ENCODE measurements around the gene ALPP.

ALPP gene

GRCh38 chr2:232352511-232353091 is 25.9 kb upstream of the ALPP start:
- no peaks in the 10 kb centered on the region for H4K20me1 ChIP-seq (ENCODE audit: control insufficient read depth, insufficient read depth, low read depth, low read length)
- no peaks in the 10 kb centered on the region for H3K9me3 ChIP-seq (ENCODE audit: control insufficient read depth, insufficient read depth, low read length)
- H3F3A ChIP-seq (ENCODE audit: control insufficient read depth, insufficient read depth), result no peaks in the 10 kb centered on the region
- TF ChIP-seq CTCF (IDR thresholded peaks at IDR 0.05; ENCODE audit: low read depth, low read length, poor library complexity, severe bottlenecking) (no peak), EZH2phosphoT487 (IDR thresholded peaks at IDR 0.05; ENCODE audit: borderline replicate concordance, low read length) (no peak)
- no peaks in the 10 kb centered on the region for H3K27me3 ChIP-seq (ENCODE audit: control insufficient read depth, low read length)
- no peak overlapping the region for H3K4me3 ChIP-seq (ENCODE audit: low read length)
- no peaks in the 10 kb centered on the region for H3K9me2 ChIP-seq (replicated peaks; ENCODE audit: control insufficient read depth, low read length)
- no peak overlapping the region for H3K4me2 ChIP-seq (ENCODE audit: low read length)
- H3K4me1 ChIP-seq (ENCODE audit: control insufficient read depth, low read length), result no peaks in the 10 kb centered on the region
- H3K36me3 ChIP-seq (ENCODE audit: control insufficient read depth, low read length), result no peaks in the 10 kb centered on the region
- no peak overlapping the region for H3K27ac ChIP-seq (ENCODE audit: low read depth, low read length)
- H3K79me2 ChIP-seq (ENCODE audit: control insufficient read depth, low read length), result no peaks in the 10 kb centered on the region

- no peak overlapping the region for H3K27ac ChIP-seq (ENCODE audit: low read depth, low read length)
- H3K36me3 ChIP-seq (ENCODE audit: control insufficient read depth, low read length), result no peaks in the 10 kb centered on the region
- H3K27me3 ChIP-seq (ENCODE audit: control insufficient read depth, low read length), result no peaks in the 10 kb centered on the region
- H3K9me2 ChIP-seq (replicated peaks; ENCODE audit: control insufficient read depth, low read length), result no peaks in the 10 kb centered on the region
- H3K4me2 ChIP-seq (ENCODE audit: low read length), result no peak overlapping the region
- H3F3A ChIP-seq (ENCODE audit: control insufficient read depth, insufficient read depth), result no peaks in the 10 kb centered on the region
- TF ChIP-seq EZH2phosphoT487 (IDR thresholded peaks at IDR 0.05; ENCODE audit: borderline replicate concordance, low read length) (no peak), CTCF (IDR thresholded peaks at IDR 0.05; ENCODE audit: low read depth, low read length, poor library complexity, severe bottlenecking) (no peak)
- H3K79me2 ChIP-seq (ENCODE audit: control insufficient read depth, low read length), result no peaks in the 10 kb centered on the region
- H4K20me1 ChIP-seq (ENCODE audit: control insufficient read depth, insufficient read depth, low read depth, low read length), result no peaks in the 10 kb centered on the region
- no peaks in the 10 kb centered on the region for H3K9me3 ChIP-seq (ENCODE audit: control insufficient read depth, insufficient read depth, low read length)
- no peak overlapping the region for H3K4me3 ChIP-seq (ENCODE audit: low read length)
- H3K4me1 ChIP-seq (ENCODE audit: control insufficient read depth, low read length), result no peaks in the 10 kb centered on the region
Observed at GRCh38 chr2:232353096-232353495, 25.5 kb upstream of the ALPP start.

GRCh38 chr2:232353660-232354059 is 24.9 kb upstream of the ALPP start:
- TF ChIP-seq CTCF (IDR thresholded peaks at IDR 0.05; ENCODE audit: low read depth, low read length, poor library complexity, severe bottlenecking), result no peak
- TF ChIP-seq EZH2phosphoT487 (IDR thresholded peaks at IDR 0.05; ENCODE audit: borderline replicate concordance, low read length), result no peak
- Histone ChIP-seq H3K4me3 (ENCODE audit: low read length) (no peak overlapping the region), H3K27ac (ENCODE audit: low read depth, low read length) (no peak overlapping the region), H3K27me3 (ENCODE audit: control insufficient read depth, low read length) (no peaks in the 10 kb centered on the region), H3K79me2 (ENCODE audit: control insufficient read depth, low read length) (no peaks in the 10 kb centered on the region), H3K4me1 (ENCODE audit: control insufficient read depth, low read length) (no peaks in the 10 kb centered on the region), H3K9me2 (replicated peaks; ENCODE audit: control insufficient read depth, low read length) (no peaks in the 10 kb centered on the region), H4K20me1 (ENCODE audit: control insufficient read depth, insufficient read depth, low read depth, low read length) (no peaks in the 10 kb centered on the region), H3K9me3 (ENCODE audit: control insufficient read depth, insufficient read depth, low read length) (no peaks in the 10 kb centered on the region), H3K4me2 (ENCODE audit: low read length) (no peak overlapping the region), H3F3A (ENCODE audit: control insufficient read depth, insufficient read depth) (no peaks in the 10 kb centered on the region), H3K36me3 (ENCODE audit: control insufficient read depth, low read length) (no peaks in the 10 kb centered on the region)

Measured in DOHH2 (cell line).